Activated T-helper 17 cell treated with anti-CD3 and anti-CD28 coated beads, Interleukin-2, amount 50 U/mL, for 72 hours (primary cell): Measurements from ENCODE around the gene PDE4D. TPM values are rescaled to one million over a fixed set of nuclear protein-coding genes. Genes with fewer than 3 reads are reported as not detected.

ENCODE experiments used
- ATAC-seq: fragments of 150-1000 bp; cut with Tn5 transposase; replicated peaks from 2 replicates; pipeline ENCODE4 v1.10.0; 2021; ENCODE audit warnings: mild to moderate bottlenecking, moderate library complexity
- H3K27ac Mint-ChIP-seq: one replicate; pipeline ENCODE4 v1.8.0; 2022; ENCODE audit warnings: mixed read lengths
- H3K27me3 Mint-ChIP-seq: one replicate; pipeline ENCODE4 v1.8.0; 2022; ENCODE audit warnings: mixed read lengths
- H3K36me3 Mint-ChIP-seq: one replicate; pipeline ENCODE4 v1.8.0; 2022; ENCODE audit warnings: low read depth, mild to moderate bottlenecking, mixed read lengths
- H3K4me1 Mint-ChIP-seq: one replicate; pipeline ENCODE4 v1.8.0; 2022; ENCODE audit warnings: mixed read lengths
- H3K4me3 Mint-ChIP-seq: one replicate; pipeline ENCODE4 v1.8.0; 2022; ENCODE audit warnings: mild to moderate bottlenecking, mixed read lengths
- H3K9me3 Mint-ChIP-seq: one replicate; pipeline ENCODE4 v1.8.0; 2022; ENCODE audit warnings: mixed read lengths
- total RNA-seq, 2 donors: library from RNA; stranded (reverse); gene quantifications; one replicate each; pipeline ENCODE4 v1.2.3, GENCODE V29; 2022

Gene PDE4D
- total RNA-seq, 2 donors from 2014 or later: 68.9 to 125 TPM

DNA sequence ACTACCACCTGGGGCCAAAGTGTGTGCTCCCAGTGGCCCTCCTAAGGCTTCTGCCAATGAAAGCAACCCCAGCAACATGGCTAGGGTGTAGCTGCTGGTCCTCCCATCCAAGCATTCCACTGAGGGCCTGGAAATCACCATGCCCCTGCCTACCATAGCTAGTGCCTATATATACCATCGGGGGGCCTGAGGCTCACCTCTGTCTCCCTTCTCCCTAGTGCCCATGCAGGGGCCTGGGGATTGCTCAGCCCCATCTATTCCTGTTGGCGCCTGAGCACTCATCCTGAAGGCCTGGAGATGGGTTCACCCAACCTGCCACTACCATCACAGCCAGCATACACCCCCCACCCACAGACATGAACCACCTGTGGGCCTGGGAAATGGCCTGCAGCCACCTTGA lies 943.3 kb downstream of the PDE4D start:
- Mint-ChIP-seq H3K4me1 (no peaks in the 10 kb centered on the region), H3K27me3 (no peaks in the 10 kb centered on the region), H3K9me3 (peaks cover 3% of the 10 kb centered on the region), H3K27ac (no peak overlapping the region), H3K4me3 (no peak overlapping the region), H3K36me3 (no peaks in the 10 kb centered on the region)
- no peak for ATAC-seq

DNA sequence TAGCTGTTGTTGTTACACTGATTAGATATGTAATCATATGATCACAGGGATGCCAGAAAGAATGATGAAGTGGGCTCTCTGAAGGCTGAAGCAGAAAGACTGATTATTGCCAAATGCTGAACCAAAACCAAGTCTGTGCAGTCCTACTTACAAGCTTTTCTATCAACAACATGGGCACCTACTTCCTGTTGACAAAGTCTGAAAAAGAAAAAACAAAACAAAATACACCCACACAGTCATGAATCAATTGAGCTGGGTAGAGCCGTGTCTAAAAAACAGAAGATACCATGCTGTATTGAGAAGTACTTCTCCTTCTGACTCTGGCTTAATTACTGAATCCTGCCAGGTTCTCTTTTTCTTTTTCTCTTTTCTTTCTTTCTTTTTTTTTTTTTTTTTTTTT lies 947.3 kb downstream of the PDE4D start:
- Mint-ChIP-seq H3K36me3 (no peaks in the 10 kb centered on the region), H3K9me3 (no peaks in the 10 kb centered on the region), H3K4me3 (no peak overlapping the region), H3K4me1 (no peaks in the 10 kb centered on the region), H3K27ac (no peak overlapping the region), H3K27me3 (no peaks in the 10 kb centered on the region)
- peak; percentile 49 for ATAC-seq

DNA sequence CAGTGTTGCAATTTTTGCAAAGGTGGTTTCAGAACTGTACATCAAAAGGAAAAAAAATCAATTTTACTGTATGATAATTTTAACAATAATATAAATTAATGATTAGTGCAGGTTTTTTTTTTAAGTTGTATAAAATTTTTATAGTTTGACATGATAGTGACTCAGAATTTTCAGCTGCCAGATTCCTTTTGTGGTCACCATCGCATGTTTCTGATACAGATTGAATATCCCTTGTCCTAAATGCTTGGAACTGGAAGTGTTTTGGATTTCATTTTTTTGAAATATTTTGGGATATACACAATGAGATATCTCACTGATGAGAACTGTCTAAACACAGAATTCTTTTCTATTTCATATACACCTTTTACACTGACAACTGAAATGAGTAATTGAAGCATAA lies 949.3 kb downstream of the PDE4D start:
- H3K4me3 Mint-ChIP-seq: no peak overlapping the region
- ATAC-seq: no peak
- H3K36me3 Mint-ChIP-seq: no peaks in the 10 kb centered on the region
- H3K4me1 Mint-ChIP-seq: peaks cover 4% of the 10 kb centered on the region
- H3K27ac Mint-ChIP-seq: no peak overlapping the region
- H3K9me3 Mint-ChIP-seq: no peaks in the 10 kb centered on the region
- H3K27me3 Mint-ChIP-seq: peaks cover 7% of the 10 kb centered on the region

DNA sequence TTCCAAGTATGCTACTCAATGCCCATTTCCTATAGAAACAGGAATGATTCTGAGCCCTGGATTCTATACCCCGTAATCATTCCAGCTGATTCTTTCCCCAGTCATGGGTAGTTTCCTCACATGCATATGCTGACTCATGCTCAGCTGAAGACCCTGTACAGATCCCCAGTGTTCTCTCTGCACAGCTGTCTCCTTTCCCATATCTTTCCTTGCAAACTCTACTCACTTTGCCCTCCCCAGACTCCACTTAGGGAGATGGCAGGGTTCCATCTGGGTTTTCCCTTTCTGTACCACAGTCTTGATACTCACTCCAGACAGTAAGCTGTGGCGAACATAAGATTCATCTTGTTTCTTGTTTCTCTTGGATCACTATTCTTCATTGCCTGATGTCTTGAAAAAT lies 953.1 kb downstream of the PDE4D start:
- H3K9me3 Mint-ChIP-seq: peaks cover 3% of the 10 kb centered on the region
- no peak overlapping the region for H3K4me3 Mint-ChIP-seq
- peaks cover 10% of the 10 kb centered on the region for H3K27me3 Mint-ChIP-seq
- H3K27ac Mint-ChIP-seq: no peak overlapping the region
- H3K4me1 Mint-ChIP-seq: peaks cover 16% of the 10 kb centered on the region
- no peak for ATAC-seq
- H3K36me3 Mint-ChIP-seq: no peaks in the 10 kb centered on the region

DNA sequence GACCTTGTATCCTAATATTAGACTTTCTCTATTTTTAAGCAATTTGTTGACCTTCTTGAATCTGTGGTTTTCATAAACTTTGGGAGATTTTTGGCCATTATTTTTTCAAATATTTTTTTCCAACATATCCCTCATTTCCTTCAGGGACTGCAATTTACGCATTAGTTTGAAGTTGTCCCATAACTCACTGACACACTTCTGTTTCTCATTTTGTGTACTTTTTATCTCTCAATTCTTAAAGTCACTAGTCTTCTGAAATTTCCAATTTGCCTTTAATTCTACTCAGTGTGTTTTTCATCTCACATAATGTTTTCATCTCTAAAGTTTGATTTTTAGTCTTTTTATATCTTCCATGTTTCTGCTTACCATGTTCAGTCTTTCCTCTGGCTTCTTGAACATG lies 953.9 kb downstream of the PDE4D start:
- H3K27me3 Mint-ChIP-seq: peaks cover 10% of the 10 kb centered on the region
- ATAC-seq: no peak
- no peaks in the 10 kb centered on the region for H3K36me3 Mint-ChIP-seq
- H3K9me3 Mint-ChIP-seq: peaks cover 3% of the 10 kb centered on the region
- H3K4me1 Mint-ChIP-seq: peaks cover 23% of the 10 kb centered on the region
- H3K27ac Mint-ChIP-seq: no peak overlapping the region
- peak overlapping the region; percentile 3 for H3K4me3 Mint-ChIP-seq

DNA sequence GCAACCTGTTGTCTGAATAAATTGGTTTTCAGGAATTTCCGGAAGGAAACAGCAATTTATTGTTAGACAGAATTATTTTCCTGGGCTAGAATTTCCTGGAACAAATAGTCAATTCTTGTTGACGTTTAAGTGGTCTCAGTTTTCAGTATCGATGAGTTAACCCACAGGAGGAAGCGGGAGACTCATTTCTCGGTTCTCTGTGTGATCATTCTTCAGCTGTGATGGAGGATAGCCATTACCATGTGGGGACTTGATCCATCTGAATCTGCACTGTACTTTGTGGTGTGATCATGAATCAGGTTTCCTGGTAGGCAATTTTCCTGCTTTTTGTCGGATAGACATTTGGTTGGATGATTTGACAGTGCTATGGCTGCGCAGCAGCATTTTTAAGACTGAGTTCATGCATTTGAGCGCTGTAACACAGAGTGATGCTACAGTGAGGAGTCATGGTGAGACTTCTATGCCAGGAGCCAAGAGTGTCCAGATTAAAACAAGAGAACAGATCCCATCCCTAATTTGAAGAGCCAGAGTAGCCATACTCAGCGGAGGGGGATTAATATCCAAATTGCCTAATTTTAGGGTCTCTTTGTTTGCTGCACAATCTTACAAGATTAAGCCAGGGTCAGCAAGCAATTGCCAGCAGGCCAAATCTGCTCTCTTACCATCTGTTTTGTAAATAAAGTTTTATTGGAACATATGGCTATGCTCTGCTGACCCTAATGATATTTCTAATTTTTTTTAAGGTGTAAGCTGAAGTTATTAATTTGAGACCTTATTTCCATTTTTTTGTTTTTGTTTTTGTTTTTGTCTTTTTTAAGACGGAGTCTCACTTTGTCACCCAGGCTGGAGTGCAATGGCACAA lies 954.7 kb downstream of the PDE4D start:
- Mint-ChIP-seq H3K4me1 (peaks cover 28% of the 10 kb centered on the region), H3K27me3 (peaks cover 10% of the 10 kb centered on the region), H3K36me3 (no peaks in the 10 kb centered on the region), H3K9me3 (peaks cover 3% of the 10 kb centered on the region), H3K27ac (peak overlapping the region; percentile 83), H3K4me3 (peak overlapping the region; percentile 34)
- peak; percentile 88 for ATAC-seq

DNA sequence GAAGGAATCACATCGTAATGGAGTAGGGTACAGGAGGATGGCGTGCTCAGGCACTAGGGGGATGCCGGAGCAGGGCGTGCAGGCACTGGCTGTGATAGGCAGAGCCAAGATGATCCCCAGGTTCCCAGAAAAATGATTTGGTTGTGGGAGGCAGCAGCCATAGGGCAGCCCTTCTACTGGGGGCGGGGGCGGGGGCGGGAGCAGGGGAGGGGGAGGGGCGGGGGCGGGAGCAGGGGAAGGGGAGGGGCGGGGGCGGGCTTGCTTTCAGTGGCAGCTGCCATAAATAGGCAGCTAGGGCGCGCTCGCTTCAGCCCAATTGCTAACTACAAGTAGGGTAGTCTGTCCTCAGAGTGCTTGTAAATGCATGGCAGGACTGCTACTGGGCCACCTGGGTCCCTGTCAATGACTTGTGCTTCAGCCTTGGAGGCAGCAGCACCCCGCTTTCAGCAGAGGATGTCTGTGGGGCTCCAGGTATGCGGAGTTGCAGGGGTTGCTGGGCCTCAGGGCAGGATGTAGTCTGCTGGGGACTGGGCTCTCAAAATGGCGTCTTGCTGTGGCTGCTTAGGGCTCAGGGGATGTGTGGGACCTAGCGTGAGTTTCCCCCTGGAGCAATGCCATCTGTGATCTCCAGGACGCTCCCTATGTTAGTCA lies 956.4 kb downstream of the PDE4D start:
- Mint-ChIP-seq H3K4me3 (no peak overlapping the region), H3K4me1 (peaks cover 28% of the 10 kb centered on the region), H3K9me3 (peaks cover 3% of the 10 kb centered on the region), H3K27me3 (peaks cover 10% of the 10 kb centered on the region), H3K27ac (no peak overlapping the region), H3K36me3 (no peaks in the 10 kb centered on the region)
- no peak for ATAC-seq

DNA sequence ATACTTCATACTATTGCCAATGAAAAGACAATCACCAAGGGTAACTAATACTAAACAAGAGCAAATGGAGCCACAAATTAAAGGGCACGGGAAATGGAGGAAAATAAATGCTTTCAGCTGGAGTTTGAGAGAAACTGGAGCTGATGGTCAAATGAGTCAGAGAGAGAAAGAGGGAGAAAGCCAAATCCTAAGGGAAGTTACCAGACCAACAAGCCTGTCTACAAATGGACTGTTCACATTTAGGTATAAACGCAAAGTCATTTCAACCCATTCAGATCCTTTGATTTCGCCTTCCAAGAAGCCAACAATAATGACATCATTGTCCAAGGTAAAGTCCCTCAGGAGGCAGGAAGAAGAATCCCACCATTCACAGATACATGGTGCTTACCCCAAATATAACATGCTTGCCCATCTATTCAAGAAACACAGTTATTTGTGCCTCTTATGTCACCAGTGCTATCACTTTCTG lies 958.9 kb downstream of the PDE4D start:
- Mint-ChIP-seq H3K27ac (peak overlapping the region; percentile 57), H3K4me3 (peak overlapping the region; percentile 39), H3K27me3 (peaks cover 8% of the 10 kb centered on the region), H3K36me3 (no peaks in the 10 kb centered on the region), H3K4me1 (peaks cover 24% of the 10 kb centered on the region), H3K9me3 (peaks cover 3% of the 10 kb centered on the region)
- peak; percentile 19 for ATAC-seq

DNA sequence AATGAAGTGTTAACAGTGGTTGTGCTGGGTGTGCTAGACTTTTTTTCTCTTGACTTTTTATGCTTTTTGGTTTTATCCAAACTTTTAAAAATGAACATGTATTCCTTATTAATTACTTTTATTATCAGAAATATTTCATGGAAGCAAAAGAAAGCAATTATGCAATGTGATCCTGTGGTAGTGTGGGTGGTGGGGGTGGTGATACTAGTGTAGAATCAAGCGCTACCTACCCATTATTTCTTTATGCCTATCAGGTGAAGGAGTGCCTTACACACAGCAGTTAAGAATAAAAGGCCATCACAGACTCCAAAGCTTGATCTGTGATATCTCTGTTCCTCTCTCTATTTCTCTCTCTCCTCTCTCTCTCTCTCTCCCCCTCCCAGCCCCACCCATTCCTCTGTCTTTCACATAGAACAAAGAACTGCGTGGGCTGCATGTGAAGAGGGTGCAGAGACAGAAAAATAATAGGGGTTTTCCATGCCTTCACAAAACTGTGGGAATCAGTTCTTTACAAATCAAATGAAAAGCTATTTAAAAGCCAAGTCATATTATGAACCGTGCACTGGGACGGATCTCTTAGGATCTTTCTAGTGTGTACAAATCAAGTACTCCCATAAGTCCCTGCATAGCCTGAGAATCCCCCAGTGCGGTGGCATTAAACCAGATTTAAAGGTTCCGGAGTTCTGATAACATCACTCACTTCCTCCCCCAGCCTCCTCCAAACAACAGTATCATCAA lies 959.5 kb downstream of the PDE4D start:
- ATAC-seq: peak; percentile 72
- peaks cover 24% of the 10 kb centered on the region for H3K4me1 Mint-ChIP-seq
- no peaks in the 10 kb centered on the region for H3K36me3 Mint-ChIP-seq
- H3K9me3 Mint-ChIP-seq: peaks cover 3% of the 10 kb centered on the region
- peaks cover 10% of the 10 kb centered on the region for H3K27me3 Mint-ChIP-seq
- peak overlapping the region; percentile 39 for H3K4me3 Mint-ChIP-seq
- H3K27ac Mint-ChIP-seq: peak overlapping the region; percentile 57

DNA sequence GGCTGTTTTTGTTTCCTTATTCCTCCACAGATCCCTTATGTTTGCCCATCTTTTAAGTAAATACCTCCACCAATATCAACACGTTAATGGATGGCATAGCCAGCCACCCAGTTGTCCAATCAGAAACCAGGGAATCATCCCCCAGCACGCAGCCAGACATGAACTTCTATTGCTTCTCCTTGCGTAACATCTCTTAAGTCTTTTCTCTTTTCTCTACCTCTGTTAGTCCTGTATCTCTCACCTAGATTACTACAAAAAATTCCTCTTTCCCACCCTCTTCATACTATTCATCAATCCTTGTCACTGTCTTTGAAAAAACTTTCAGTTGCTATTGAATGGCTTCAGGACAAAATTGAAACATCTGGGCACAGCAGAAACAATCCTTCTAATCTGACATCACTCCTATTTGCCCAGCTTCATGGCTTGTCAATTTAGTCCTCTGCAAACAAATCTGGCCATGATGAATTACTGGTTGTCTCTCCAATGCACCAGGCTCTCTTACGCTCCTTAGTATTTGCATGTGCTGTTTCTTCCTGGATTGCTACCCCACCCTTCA lies 961.4 kb downstream of the PDE4D start:
- H3K27ac Mint-ChIP-seq: no peak overlapping the region
- no peak overlapping the region for H3K4me3 Mint-ChIP-seq
- peaks cover 14% of the 10 kb centered on the region for H3K27me3 Mint-ChIP-seq
- no peaks in the 10 kb centered on the region for H3K36me3 Mint-ChIP-seq
- H3K4me1 Mint-ChIP-seq: peaks cover 19% of the 10 kb centered on the region
- no peaks in the 10 kb centered on the region for H3K9me3 Mint-ChIP-seq
- ATAC-seq: no peak

DNA sequence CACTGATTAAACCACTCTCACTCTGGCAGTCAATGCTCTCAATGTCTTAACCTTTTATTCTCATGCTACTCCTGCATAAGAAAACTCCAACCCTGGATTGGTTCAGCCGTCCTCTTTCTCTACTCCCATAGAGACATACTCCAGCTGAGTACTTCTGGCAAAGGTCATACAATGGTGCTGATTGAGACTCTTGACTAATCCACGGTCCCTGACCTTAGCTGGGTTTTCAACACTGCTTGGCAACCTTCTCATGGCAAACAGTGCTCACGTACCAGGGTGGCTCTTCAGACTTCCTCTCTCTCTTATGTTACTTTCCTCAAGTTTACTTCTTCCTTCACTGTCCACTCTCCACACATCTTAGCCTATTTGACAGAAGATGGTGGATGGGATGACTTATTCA lies 963.0 kb downstream of the PDE4D start:
- no peak overlapping the region for H3K27ac Mint-ChIP-seq
- H3K9me3 Mint-ChIP-seq: no peaks in the 10 kb centered on the region
- no peak for ATAC-seq
- no peaks in the 10 kb centered on the region for H3K36me3 Mint-ChIP-seq
- H3K4me3 Mint-ChIP-seq: no peak overlapping the region
- H3K4me1 Mint-ChIP-seq: peaks cover 28% of the 10 kb centered on the region
- peaks cover 14% of the 10 kb centered on the region for H3K27me3 Mint-ChIP-seq

DNA sequence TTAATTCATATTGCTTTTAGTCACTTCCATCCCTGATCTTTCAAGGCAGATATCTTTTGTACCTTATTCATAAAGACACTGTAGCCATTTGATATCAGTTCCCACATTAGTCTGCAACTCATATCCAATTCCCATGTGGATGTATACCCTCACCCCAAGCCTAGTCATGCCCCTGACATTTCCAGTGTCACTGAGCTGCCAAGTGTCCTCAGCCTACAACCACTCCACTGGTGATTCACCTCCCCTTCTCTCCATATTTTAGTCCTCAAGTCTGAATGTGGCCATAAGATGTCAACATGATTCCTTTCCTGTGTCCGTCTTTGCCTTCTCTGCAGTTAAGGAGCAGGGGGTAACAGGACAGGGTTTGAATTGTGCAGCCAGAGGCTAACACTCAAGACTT lies 963.8 kb downstream of the PDE4D start:
- H3K4me1 Mint-ChIP-seq: peaks cover 22% of the 10 kb centered on the region
- ATAC-seq: no peak
- no peaks in the 10 kb centered on the region for H3K36me3 Mint-ChIP-seq
- no peaks in the 10 kb centered on the region for H3K9me3 Mint-ChIP-seq
- H3K4me3 Mint-ChIP-seq: no peak overlapping the region
- peaks cover 14% of the 10 kb centered on the region for H3K27me3 Mint-ChIP-seq
- H3K27ac Mint-ChIP-seq: no peak overlapping the region

DNA sequence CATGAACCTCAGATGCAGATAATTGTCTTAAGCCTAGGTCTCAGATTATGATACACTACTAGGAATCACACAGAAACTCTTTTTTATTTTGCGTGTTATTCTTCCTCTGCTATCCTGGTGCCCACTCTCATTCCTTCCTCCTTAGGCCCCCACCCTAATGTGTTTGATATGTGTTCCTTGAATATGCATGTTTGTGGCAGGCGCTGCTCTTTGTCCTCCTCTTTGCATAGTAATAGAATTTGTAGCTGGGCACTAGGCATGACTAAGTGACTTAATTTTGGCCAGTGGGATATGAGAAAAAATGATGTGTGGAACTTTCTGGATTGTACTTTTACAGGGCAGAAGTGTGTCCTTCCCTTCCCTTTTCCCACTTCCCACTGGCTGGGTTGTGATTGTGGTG lies 965.6 kb downstream of the PDE4D start:
- Mint-ChIP-seq H3K4me1 (peaks cover 16% of the 10 kb centered on the region), H3K36me3 (no peaks in the 10 kb centered on the region), H3K27ac (no peak overlapping the region), H3K9me3 (no peaks in the 10 kb centered on the region), H3K4me3 (peak overlapping the region; percentile 65), H3K27me3 (peaks cover 14% of the 10 kb centered on the region)
- no peak for ATAC-seq

DNA sequence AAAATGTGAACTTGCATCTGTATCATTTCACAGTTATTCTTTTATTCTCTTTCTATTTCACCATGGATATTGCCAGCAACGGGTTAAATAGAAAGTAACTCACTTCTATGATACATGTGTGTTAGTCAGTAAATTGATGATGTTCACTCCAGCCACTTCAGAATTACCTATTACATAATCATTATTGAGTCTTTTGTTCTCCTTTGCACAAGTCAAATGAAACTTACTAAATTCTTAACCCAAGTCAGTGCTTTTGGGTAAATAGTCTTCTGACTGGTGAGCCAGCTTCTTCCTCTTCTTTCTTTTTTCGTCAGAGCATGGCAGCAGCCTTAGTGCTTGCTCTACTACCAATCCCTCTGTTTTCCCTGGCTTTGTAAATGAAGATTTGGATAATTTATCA lies 966.3 kb downstream of the PDE4D start:
- no peak overlapping the region for H3K27ac Mint-ChIP-seq
- ATAC-seq: peak; percentile 56
- no peaks in the 10 kb centered on the region for H3K9me3 Mint-ChIP-seq
- peaks cover 16% of the 10 kb centered on the region for H3K4me1 Mint-ChIP-seq
- peak overlapping the region; percentile 65 for H3K4me3 Mint-ChIP-seq
- H3K27me3 Mint-ChIP-seq: peaks cover 14% of the 10 kb centered on the region
- H3K36me3 Mint-ChIP-seq: no peaks in the 10 kb centered on the region
